GM12872 (cell line): ENCODE measurements around the gene SEC16A.

ENCODE experiments used
- CTCF ChIP-seq: IDR thresholded peaks from 3 replicates; pipeline ENCODE4 v1.5.1; 2011; ENCODE audit warnings: low read depth, mild to moderate bottlenecking, low read length, moderate library complexity; ENCODE audit not compliant: insufficient read depth

Gene SEC16A

GRCh38 chr9:136482793-136483588, at the start of gene SEC16A:
Gene SEC16A, minus strand, starts transcription at chr9:136483040. Its CDS starts 5,425 bp downstream, at chr9:136477615.
- no peak for TF ChIP-seq CTCF

- TF ChIP-seq CTCF, result no peak
Measured at GRCh38 chr9:136531904-136532798, 49.3 kb upstream of the SEC16A start.

- no peak for TF ChIP-seq CTCF
Measured at GRCh38 chr9:136531186-136531903, 48.5 kb upstream of the SEC16A start.

- no peak for TF ChIP-seq CTCF
Measured at GRCh38 chr9:136530461-136531089, 47.7 kb upstream of the SEC16A start.

- no peak for TF ChIP-seq CTCF
Measured at GRCh38 chr9:136529516-136530460, 46.9 kb upstream of the SEC16A start.

- TF ChIP-seq CTCF, result no peak
Measured at GRCh38 chr9:136528716-136529341, 46.0 kb upstream of the SEC16A start.
